GM19035 (cell line): ENCODE measurements around the gene POU6F2.

Experiments used
- ATAC-seq: cut with Tn5 transposase; IDR thresholded peaks from one replicate; pipeline ENCODE4 v1.9.1; 2021; ENCODE audit not compliant: unreplicated experiment

POU6F2 gene

DNA sequence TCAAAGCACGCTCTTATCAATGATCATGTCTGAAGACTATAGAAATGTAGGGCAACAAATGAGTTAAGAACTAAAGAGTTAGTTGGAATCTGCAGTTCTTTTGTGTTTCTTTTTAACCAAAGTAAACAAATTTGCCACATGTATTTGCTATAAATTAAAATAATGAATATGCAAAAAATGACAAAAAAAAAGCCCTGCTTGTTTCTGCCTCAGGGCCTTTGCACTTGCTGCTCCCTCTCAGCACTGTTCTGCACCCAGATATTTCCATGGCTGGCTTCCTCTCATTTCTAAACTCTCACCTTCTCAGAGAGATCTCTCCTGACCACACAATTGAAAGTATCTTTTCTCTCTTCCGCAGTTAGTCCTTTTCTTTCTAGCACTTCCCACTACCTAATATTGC lies 406.7 kb downstream of the POU6F2 start:
- ATAC-seq, result no peak

DNA sequence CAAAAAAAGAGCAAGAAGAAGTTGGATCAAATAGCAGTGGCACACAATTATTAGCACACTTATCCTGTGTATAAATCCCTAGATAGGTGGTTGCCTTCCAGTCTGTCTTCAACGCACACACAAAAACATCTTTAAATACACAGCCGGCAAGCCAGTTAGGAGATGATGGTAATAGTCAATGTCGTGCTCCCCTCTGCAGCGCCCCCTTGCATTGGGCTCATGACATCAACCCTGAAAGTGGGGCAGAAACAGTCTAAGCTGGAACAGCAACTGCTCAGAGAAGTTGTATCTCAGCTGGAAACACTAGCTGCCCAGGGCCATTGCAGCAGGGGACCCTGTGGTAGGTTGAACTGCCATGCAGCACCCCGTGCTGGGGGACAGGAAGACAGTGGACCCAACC lies 409.0 kb downstream of the POU6F2 start:
- ATAC-seq, result no peak

DNA sequence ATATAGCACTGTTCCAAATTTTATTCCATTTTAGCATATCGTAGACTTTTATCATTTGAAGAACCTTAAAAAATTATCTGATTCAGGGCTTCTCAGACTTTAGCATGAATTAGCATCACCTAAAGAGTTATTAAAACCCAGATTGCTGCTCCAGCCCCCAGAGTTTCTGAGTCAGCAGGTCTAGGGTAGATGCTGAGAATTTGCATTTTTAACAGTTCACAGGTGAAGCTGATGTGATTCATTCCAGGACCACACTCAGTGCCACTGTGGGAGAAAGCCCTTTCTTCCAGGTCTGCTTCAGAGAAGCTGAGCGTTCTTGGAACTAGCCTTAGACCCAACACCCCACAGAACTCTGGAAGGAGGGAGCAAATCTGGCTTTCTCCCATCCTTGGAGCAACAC lies 414.4 kb downstream of the POU6F2 start:
- no peak for ATAC-seq

DNA sequence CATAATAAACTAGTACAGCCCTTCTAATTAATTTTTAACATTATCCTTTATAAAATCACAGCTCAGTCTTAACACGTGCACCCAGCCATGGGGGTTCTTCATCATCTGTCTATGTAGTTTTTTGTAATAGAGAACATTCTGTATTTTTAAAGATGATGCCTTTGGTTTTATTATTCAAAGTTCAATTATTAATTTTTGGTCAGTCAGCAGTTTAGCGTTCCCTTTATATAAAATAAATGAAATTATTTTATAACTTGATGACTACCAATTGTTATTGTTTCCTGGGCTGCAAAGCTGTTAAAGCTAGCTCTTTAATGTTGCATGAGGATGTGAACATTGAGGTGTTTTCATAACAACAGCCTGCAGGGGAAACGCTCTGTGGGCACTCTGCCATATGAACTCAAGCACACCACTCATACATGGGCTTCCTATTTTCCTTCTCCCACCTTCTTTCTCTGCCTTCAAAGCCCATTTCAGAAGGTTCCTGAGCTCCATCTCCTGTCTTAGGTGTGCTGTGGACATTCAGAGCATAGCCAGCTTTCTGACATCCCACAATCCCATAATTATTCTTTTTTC lies 416.5 kb downstream of the POU6F2 start:
- no peak for ATAC-seq

DNA sequence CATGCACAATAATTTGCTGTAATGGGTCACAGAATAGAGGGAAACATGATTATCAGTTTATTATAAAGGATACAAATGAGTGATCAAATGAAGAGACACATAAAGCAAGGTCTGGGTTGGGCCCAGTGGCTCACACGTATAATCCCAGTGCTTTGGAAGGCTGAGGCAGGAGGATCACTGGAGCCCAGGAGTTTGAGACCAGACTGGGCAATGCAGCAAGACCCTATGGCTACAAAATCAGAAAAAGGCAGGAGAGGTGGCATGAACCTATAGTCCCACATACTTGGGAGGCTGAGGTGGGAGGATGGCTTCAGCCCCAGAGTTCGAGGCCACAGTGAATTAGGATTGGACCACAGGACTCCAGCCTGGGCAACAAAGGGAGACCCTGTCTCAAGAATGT lies 421.7 kb downstream of the POU6F2 start:
- ATAC-seq, result no peak

DNA sequence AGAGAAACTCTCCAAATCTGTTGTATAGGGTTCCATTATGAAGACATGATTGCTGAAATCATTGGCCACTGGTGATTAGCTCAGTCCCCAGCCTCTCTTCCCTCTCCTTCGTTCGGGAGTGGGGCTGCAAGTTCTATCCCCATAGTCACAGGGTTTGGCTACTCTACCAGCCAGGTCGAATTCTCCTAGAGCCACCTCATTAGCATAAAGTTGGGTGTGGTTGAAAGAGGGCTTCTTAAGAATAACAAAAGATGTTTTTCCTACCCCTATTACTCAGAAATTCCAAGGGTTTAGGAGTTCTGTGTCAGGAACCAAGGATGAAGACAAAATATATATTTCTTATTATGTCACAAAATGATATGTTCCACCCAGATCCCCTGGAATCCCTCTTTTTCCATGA lies 422.3 kb downstream of the POU6F2 start:
- no peak for ATAC-seq

DNA sequence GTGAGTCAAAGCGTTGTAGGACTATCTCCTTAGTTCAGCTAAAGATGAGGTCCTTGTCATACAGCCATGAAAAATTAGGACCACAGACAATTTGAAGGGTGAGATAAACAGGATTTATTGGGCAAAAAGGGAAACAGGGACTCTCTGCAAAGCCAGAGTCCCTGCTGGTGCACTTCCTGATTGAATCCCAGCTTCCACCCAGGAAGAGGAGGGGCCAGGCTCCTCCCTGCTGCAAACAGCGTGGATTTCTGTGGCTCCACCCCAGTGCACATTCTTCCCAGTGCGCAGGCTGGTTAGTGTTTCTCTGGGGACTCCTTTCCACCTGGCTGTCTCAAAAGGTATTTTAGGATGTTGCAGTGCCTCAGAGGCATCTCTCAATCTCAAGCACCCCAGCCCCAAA lies 423.1 kb downstream of the POU6F2 start:
- no peak for ATAC-seq

DNA sequence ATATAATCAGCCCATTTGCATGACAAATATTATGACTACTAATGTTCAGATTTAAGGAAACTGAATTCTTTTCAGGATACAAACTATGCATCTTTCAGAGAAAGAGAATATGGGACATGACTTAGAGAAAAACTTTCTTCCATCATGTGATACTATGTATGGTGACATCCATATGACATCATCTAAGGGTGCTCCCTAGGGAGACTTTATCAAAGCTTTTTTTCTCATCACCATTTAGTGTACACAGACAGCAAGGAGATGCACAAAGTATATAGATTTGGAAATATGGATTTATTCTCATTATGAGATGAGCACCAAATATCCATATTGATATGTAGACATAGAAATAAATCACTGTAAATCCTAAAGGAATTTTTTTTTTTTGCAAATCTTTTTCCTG lies 424.3 kb downstream of the POU6F2 start:
- no peak for ATAC-seq

DNA sequence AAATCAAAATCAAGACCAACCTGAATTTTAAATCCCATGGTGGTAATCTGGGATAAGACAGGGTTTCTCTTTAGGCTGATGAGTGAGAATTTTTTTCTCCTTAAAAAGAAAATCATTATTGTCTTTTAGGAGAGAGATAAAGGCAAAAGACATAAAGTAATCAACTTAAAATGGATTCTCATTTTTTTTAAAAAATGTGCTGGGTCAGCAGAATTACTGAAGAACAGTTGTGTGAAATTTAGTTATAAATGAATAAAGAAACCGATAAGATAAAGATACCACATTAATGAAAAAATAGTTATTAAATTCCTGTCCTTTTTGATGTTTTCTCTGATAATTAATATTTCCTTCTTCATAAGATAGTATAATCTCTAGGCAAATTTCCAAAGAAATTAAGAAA lies 427.2 kb downstream of the POU6F2 start:
- no peak for ATAC-seq

DNA sequence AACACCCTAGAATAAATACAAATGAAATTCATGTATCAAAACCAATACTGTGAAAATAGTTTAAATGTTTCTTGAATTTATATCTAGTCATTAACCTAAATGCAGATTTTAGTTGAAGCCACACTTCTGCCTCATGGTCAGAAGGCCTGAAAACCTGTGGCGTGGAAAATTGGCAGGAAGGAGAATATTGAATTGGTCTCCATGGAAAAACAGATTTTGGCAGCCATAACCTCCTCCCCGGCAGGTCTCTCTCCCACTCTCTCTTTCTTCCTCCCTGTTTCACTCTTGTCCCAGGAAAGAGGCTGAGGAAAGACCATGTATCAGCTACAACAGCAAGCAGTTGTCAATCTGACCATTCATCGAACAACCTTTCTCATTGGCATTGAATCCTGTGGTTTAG lies 427.9 kb downstream of the POU6F2 start:
- ATAC-seq, result no peak

DNA sequence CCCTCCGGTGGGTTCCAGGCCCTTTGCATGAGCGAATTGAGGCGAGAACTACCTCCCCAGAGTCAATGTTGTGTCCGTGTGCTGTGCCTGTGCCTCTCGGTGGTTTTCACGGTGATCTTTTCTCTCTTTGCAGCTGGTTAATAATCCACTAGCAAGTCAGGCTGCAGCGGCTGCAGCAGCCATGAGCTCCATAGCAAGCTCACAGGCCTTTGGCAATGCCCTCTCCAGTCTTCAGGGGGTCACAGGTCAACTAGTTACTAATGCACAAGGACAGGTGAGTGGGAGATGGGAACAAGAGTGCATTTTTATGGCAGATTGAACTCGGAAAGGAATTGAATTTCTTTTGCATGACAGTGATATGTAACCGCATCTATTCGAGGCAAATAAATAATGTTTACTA lies 428.8 kb downstream of the POU6F2 start:
- no peak for ATAC-seq

DNA sequence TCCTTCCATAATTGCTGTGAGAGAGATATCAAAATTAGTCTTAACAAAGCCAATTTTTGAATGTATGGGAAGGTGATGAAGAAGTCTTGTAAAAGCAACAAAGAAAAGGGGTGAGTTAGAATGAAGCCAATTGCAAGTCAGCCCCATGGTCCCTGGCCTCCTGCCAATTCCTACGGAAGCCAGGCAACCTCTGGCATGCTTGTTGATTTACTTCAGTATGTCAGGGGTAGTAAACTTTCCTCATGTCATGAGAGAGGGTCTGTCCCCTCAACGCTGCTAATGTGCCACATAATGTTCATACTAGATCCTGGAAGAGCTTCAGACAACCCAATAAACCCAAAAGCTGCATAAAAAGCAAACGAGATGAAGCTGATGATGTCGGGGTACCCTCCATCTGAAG lies 429.4 kb downstream of the POU6F2 start:
- ATAC-seq, result no peak

DNA sequence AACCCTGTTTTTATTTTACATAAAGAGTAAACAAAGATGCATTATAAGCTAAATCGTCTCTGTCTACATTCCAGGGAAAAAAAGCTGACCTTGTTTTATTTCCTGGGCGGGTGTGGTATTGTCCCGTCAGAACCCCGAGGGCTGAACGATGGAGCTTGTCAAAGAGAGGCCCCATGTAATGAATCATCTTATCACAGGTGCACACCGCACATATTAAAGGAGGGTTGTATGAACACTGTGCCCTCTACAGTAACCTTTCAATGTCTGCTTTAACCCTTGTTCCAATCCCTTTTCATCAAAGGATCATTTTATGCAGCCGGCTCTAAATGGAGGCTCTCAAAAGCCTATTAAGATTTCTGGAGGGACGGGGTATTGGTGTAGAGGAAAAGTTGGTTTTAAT lies 430.0 kb downstream of the POU6F2 start:
- ATAC-seq, result no peak

DNA sequence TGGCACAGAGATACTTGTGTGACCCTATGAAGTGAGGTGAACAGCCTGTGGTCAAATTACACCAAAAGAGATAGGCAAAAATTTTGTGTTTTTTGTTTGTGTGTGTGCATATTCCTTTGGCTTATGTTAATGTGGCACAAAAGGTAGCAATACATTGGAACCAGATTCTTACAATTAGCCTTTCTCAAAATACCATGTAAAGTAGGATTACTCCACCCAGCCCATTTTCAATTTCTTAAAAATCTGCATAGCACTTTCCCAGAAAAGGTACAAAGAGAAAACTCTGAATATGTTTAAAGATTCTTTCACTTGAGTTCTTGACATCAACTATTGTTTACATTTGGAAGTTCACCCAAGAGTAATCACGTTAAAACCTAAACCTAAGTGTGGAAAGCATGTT lies 431.2 kb downstream of the POU6F2 start:
- ATAC-seq, result no peak

DNA sequence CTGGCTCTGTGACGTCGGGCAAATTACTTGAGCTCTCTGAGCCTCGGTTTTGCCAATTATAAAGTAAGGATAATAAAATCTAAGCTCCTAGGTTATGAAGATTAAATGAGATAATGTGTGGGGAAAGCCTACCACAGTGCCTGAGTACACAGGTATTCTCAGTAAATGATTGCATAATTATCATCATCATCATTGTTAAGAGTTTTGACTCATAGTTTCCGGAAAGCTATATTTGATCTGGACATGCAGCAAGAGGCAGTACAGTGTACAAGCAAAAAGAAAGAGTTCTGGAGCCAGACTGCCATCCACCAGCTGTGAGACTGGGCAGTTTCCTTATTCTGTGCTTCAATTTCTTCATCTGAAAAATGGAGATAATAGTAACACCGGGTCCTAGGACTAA lies 432.9 kb downstream of the POU6F2 start:
- ATAC-seq, result no peak

DNA sequence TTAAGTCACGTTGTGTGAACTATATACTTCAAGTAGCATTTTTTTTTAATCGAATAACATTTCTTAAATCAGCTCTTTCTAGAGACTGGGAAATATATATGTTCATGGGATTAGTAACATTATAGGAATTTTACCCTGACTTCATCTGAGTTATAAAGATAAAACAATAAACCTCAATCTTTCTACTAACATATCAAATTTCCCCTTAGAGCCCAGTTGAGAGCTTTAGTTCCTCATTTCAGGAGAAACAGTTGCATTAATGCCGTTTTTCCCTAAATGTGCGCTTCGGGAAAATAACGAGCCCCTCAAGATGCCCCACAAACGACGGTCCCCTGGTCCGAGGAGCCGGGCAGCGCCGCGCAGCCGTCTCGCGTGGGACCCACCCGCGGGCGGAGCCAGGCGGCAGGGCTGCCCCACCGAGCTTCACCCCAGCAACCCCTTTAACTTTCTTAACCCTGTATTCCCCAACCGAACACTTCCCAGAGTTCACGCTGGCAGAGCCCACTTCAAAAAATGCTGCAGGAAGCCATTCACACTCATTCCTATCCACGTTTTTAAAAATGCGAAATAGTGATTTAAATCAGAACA lies 436.0 kb downstream of the POU6F2 start:
- no peak for ATAC-seq

DNA sequence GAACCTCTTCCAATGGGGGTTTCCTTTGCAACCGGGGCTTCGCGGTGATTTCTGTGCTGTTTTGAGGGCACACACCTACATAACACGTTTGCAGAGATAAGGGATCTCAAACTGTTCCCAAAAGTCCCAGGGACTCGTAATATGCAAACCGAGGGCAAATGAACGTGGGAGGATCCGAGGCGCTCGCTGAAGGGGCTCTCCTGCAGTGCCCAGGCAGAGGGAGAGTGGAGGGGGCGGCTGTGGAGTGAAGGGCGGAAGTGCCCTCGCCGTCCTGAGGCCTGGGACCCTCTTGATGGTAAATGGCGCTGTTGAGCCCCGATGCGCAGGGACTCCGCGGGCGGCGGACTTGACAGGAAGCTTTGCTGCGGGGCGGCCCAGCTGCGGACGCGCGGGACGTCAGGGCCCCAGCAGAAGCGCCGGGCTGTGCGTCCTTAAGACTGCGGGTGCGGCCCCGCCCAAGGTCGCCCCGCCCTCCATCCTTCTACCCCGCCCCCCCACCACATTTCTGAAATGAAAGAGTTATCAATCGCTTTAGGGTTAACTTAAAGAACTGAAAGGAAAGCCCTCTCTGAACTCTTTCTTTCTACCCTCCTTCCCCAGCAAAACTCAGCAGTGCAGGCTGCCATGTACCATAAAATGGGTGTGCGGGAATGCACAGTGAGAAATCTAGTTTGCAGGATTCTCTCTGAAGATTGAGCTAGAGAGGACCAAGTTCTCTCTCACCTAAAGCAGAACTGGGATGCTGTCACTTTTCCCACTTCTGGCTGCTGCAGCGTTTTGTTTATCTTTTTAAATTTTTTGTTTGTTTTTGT lies 436.7 kb downstream of the POU6F2 start:
- ATAC-seq, result peak; percentile 89

DNA sequence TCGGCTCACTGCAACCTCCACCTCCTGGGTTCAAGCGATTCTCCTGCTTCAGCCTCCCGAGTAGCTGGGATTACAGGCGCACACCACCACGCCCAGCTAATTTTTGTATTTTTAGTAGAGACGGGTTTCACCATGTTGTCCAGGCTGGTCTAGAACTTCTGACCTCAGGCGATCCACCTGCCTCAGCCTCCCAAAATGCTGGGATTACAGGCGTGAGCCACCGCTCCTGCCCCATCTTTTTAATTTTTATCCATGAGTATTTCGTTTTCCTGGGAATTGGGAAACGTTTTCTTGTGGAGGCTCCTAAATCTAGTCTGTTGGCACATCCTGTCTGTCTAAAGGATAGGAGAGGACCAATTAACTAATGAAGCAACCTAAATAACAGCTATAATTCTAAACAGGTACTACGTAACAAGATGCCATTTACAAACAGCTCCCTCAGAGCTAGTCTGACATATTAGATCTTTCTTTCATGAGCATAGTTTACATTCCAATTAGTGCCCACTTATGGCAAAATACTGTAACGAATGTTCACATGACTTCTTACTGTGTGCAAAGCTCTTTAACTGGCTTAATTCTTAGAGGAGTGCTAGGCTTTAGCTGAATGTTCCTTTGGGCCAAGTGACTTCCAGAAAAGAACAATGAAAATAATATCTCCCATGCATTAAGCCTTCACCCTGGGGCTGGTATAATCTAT lies 437.5 kb downstream of the POU6F2 start:
- ATAC-seq, result no peak

DNA sequence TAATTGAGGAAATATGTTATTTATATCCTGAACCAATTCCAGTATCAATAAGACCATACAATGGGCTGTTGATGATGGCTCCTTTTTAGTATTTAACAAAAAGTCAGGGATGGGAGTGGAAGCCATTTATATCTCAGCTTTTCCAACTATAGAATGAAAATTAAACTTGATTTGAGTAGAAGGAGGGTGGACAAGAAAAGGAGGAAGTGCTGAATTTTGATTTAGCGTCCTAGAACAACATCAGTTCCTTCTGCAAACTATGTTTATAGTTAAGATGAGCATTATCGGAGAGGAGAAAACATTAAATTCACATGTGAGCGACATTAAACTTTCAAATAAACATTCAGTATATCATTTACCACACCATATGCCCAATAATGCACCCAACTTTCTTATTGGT lies 439.2 kb downstream of the POU6F2 start:
- ATAC-seq, result no peak

DNA sequence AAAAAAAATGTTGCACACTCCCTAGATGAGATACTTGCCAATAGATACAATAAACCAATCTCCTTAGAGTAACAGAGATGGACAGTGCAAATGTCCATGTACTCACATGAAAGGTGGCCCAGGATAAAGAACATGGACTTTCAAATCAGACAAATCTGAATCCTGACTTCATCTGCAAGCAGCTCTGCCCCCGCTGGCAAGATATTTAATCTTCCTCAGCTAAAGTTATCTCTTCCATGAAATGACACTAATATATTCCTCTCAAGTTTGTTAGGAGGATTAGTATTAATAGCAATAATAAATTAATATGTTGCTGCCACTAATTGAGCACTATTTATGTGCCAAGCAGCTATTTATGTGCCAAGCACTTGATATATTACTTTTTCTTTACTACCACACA lies 439.9 kb downstream of the POU6F2 start:
- ATAC-seq, result no peak

DNA sequence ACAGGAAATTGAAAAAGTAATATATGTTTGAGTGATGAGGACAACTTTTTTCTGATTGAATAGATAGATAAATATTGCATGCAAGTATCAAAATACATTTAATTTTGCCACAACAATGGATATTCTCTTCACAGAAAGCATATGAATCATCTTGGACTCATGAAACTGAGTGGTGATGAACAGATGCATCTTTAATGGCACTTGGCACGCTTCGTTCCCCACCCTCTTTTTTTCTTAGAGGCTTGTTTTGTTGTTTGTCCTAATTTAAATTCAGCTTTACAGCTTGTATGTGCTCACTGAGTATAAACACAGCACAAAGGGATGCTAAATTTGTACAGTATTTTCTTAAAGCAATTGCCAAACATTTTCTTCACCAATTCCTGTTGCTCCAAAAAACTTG lies 443.5 kb downstream of the POU6F2 start:
- ATAC-seq, result no peak

DNA sequence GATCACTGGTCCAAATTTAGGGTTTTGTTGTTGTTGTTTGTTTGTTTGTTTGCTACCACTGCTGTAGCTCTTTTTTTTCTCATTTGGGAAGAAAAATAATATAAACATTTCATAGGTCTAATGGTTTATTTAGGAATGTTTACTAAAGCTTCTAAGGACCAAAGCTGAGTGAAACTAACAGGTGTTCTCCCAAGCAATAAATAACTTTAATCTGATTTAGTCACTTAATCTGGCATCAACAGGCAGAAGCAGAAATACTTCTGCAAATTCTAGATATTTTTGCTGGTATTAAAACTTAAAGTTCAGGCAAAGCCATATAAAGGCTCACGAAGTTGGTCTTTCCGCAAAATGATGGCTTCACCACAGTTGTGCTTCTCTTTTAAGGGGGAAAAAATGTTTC lies 444.0 kb downstream of the POU6F2 start:
- no peak for ATAC-seq
